Embryonic facial prominence (tissue), 1 donor: Measurements from ENCODE around the gene RNF215.

Experiments used
- DNase-seq: peaks from one replicate; pipeline ENCODE4 v3.0.0-alpha.2; 2016; ENCODE audit errors: extremely low spot score

The RNF215 gene

GRCh38 chr22:30332551-30332950 is 54.7 kb downstream of the RNF215 start:
- DNase-seq, result no peak
